ENCODE data around the gene TRIM25. TPM values are rescaled to one million over a fixed set of nuclear protein-coding genes. Genes with fewer than 3 reads are reported as not detected.

Gene TRIM25
- total and polyA plus RNA-seq, 2 of the 8 experiments (the other 6 are each of a cell fraction or from before 2014, with no cell fraction given), result 16.6 to 38.9 TPM

DNA sequence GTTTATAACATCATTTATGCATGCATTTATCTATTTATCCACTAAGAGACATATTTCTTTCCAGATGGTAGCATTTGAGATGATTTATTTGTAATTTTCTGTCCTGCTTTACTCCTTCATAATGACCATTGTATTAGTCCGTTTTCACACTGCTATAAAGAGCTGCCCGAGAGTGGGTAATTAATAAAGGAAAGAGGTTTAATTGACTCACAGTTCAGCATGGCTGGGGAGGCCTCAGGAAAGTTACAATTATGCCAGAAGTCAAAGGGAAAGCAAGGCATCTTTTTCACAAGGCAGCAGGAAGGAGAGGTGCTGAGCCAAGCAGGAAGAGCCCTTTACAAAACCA, 28.6 kb downstream of the TRIM25 start:
- Histone ChIP-seq H3K27ac (ENCODE audit: low read depth, low read length) (no peak overlapping the region), H4K91ac (replicated peaks; ENCODE audit: insufficient read length, low read length) (no peak overlapping the region), H3K23ac (ENCODE audit: insufficient read length) (no peak overlapping the region), H2BK20ac (ENCODE audit: low read length) (no peak overlapping the region), H2AFZ (ENCODE audit: low read length) (no peak overlapping the region), H3K4me3 (ENCODE audit: extremely low read depth in 1 of 4, insufficient read depth in 2 of 4, low read depth in 3 of 4, low read length in 4 of 4) (no peak overlapping the region), H3K79me2 (ENCODE audit: control insufficient read depth in 1 of 2, insufficient read depth in 2 of 2, low read length in 2 of 2) (no peaks in the 10 kb centered on the region), H3K14ac (ENCODE audit: insufficient read length) (no peak overlapping the region), H4K5ac (ENCODE audit: insufficient read length, low read depth, low read length) (no peak overlapping the region), H3K56ac (replicated peaks; ENCODE audit: insufficient read length, low read depth, low read length) (no peak overlapping the region), H2AK5ac (ENCODE audit: low read depth, low read length) (no peak overlapping the region), H2BK12ac (ENCODE audit: low read depth, low read length) (no peak overlapping the region), H2BK5ac (ENCODE audit: low read depth, low read length) (no peak overlapping the region), H3K27me3 (replicated peaks in 1 of 4; ENCODE audit: control insufficient read depth in 3 of 4, extremely low read depth in 1 of 4, insufficient read depth in 3 of 4, low read length in 3 of 4) (peaks cover 0 to 2% (median under 1%) of the 10 kb centered on the region in 4 experiments; a peak in 1 of 7 replicates), H4K20me1 (replicated peaks in 1 of 2; ENCODE audit: control insufficient read depth in 1 of 2, insufficient read depth in 2 of 2, low read length in 2 of 2) (no peaks in the 10 kb centered on the region), H3K4ac (replicated peaks; ENCODE audit: insufficient read length, low read depth, low read length) (no peak overlapping the region), H3K36me3 (ENCODE audit: control insufficient read depth in 2 of 4, insufficient read depth in 4 of 4, low read length in 3 of 4) (peaks cover 0 to 8% (median 4%) of the 10 kb centered on the region in 4 experiments; a peak in 4 of 8 replicates), H3K9me3 (ENCODE audit: insufficient read depth in 2 of 2, low read depth in 1 of 2, low read length in 1 of 2) (peaks cover 13 to 16% of the 10 kb centered on the region in 2 experiments), H3K9ac (replicated peaks in 1 of 4; ENCODE audit: extremely low read depth in 1 of 4, low read depth in 3 of 4, low read length in 3 of 4) (no peak overlapping the region), H2BK15ac (ENCODE audit: low read length) (no peak overlapping the region), H3K18ac (ENCODE audit: extremely low read depth, low read length) (no peak overlapping the region), H2BK120ac (replicated peaks; ENCODE audit: low read depth, low read length) (no peak overlapping the region), H3K79me1 (ENCODE audit: low read depth, low read length) (no peaks in the 10 kb centered on the region), H3K4me1 (replicated peaks in 1 of 4; ENCODE audit: control insufficient read depth in 3 of 4, insufficient read depth in 4 of 4, low read length in 3 of 4) (peaks cover 0 to 2% (median 0%) of the 10 kb centered on the region in 4 experiments; a peak in 1 of 7 replicates), H4K8ac (ENCODE audit: extremely low read depth, insufficient read depth, low read length) (no peak overlapping the region), H3K23me2 (ENCODE audit: low read depth, low read length) (no peaks in the 10 kb centered on the region), H3K4me2 (ENCODE audit: insufficient read depth in 1 of 2, low read depth in 2 of 2, low read length in 2 of 2) (no peak overlapping the region)
- CTCF ChIA-PET (ENCODE audit: partially characterized antibody), result interaction anchor here (1.0 to 1.9 kb wide), 4 partner anchors 9 to 66 kb away, joined by 3 to 7 read pairs (median 4); no protein-coding TSS in a partner anchor
- 92% methylated on average over 2 of the region's 2 CpGs; no CpG with 5 or more reads in 1 of the 2 experiments for WGBS, 2 experiments (ENCODE audit: extremely low coverage in 1 of 2, insufficient coverage in 1 of 2, insufficient read length in 1 of 2, insufficient replicate concordance in 2 of 2, low coverage in 1 of 2, low lambda C conversion rate in 2 of 2, missing lambda C conversion rate in 1 of 2)
- POLR2A ChIA-PET (ENCODE audit: partially characterized antibody), result interaction anchor here (1.9 kb wide), 1 partner anchor 9 kb away, joined by 4 read pairs; no protein-coding TSS in a partner anchor
- DNase-seq (ENCODE audit: low read depth in 1 of 2, low spot score in 2 of 2) (no peak), FAIRE-seq (no peak)
- TF ChIP-seq, protein P1, sequence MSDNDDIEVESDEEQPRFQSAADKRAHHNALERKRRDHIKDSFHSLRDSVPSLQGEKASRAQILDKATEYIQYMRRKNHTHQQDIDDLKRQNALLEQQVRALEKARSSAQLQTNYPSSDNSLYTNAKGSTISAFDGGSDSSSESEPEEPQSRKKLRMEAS (IDR thresholded peaks at IDR 0.05), result no peak
- no peak for TF ChIP-seq POU5F1 (IDR thresholded peaks at IDR 0.05; ENCODE audit: low read depth, low read length)
- no peak for TF ChIP-seq RFX5 (IDR thresholded peaks at IDR 0.05; ENCODE audit: borderline replicate concordance, low read depth, low read length)
- TF ChIP-seq KDM5A (IDR thresholded peaks at IDR 0.05; ENCODE audit: low read length), result no peak
- no peak for TF ChIP-seq NANOG (IDR thresholded peaks at IDR 0.05; ENCODE audit: insufficient read depth, low read depth, low read length, poor library complexity, severe bottlenecking)
- no peak for TF ChIP-seq RXRA (IDR thresholded peaks at IDR 0.05; ENCODE audit: insufficient read depth, low read depth, low read length)
- no peak for TF ChIP-seq TAF1 (IDR thresholded peaks at IDR 0.05; ENCODE audit: low read depth, low read length)
- no peak for TF ChIP-seq RBBP5 (IDR thresholded peaks at IDR 0.05; ENCODE audit: borderline replicate concordance, low read depth, low read length)
- TF ChIP-seq SIX5 (IDR thresholded peaks at IDR 0.05; ENCODE audit: low read depth, low read length), result no peak
- TF ChIP-seq RAD21 (IDR thresholded peaks at IDR 0.05 in 1 of 2, conservative IDR thresholded peaks at IDR 0.05 in 1 of 2; ENCODE audit: low read depth in 2 of 2, low read length in 2 of 2), result no peak
- TF ChIP-seq POLR2AphosphoS5 (IDR thresholded peaks at IDR 0.05; ENCODE audit: low read depth, low read length), result no peak
- no peak for TF ChIP-seq CBX5 (IDR thresholded peaks at IDR 0.05; ENCODE audit: low read depth, low read length)
- no peak for TF ChIP-seq PHF8 (conservative IDR thresholded peaks at IDR 0.05; ENCODE audit: low read depth, low read length)
- TF ChIP-seq YY1 (IDR thresholded peaks at IDR 0.05; ENCODE audit: low read depth, low read length), result no peak

Data from H1 (cell line).